Gastroesophageal sphincter (tissue), 4 donors: ENCODE data around the gene ZFHX2. TPM values are rescaled to one million over a fixed set of nuclear protein-coding genes. Genes with fewer than 3 reads are reported as not detected.

Experiments
- ATAC-seq: fragments of 150-250 bp; one replicate; pipeline ENCODE4 v1.9.1; 2016; ENCODE audit warnings: mild to moderate bottlenecking, moderate library complexity
- H3K27ac ChIP-seq, 4 donors: fragments of 200-600 bp; sonication (generic) in 3 of 4; 1 replicate in 3 of 4; 2 replicates in 1 of 4; pipeline ENCODE4 v1.5.1; 2016 to 2019
- H3K27me3 ChIP-seq: fragments of 200-600 bp; sonication (generic); one replicate; pipeline ENCODE4 v1.5.1; 2019
- H3K36me3 ChIP-seq, 2 donors: fragments of 200-600 bp; sonication (generic); one replicate each; pipeline ENCODE4 v1.5.1; 2019; ENCODE audit warnings: control low read depth in 1 of 2
- H3K4me1 ChIP-seq, 3 donors: fragments of 200-600 bp; sonication (generic); 1 replicate in 2 of 3; 2 replicates in 1 of 3; pipeline ENCODE4 v1.5.1; 2016 to 2019; ENCODE audit warnings: control low read depth in 2 of 3
- H3K4me3 ChIP-seq, 2 donors: fragments of 200-600 bp; sonication (generic); one replicate each; pipeline ENCODE4 v1.5.1; 2019; ENCODE audit warnings: mild to moderate bottlenecking in 1 of 2, moderate library complexity in 1 of 2
- H3K9me3 ChIP-seq, 3 donors: fragments of 200-600 bp; sonication (generic); one replicate each; pipeline ENCODE4 v1.5.1; 2017 to 2019; ENCODE audit warnings: control low read depth in 2 of 3
- EP300 ChIP-seq: sonication (generic); formaldehyde crosslinking; IDR thresholded peaks from one replicate; pipeline ENCODE4 v1.6.1; 2017; ENCODE audit warnings: antibody characterized with exemption, mild to moderate bottlenecking
- POLR2A ChIP-seq, 2 donors: fragments of 450-650 bp; IDR thresholded peaks; one replicate each; pipeline ENCODE4 v1.6.1; 2017; ENCODE audit warnings: antibody characterized with exemption in 2 of 2, mild to moderate bottlenecking in 2 of 2, moderate library complexity in 1 of 2
- POLR2AphosphoS5 ChIP-seq: sonication (generic); formaldehyde crosslinking; IDR thresholded peaks from one replicate; pipeline ENCODE4 v1.6.1; 2017; ENCODE audit warnings: antibody characterized with exemption
- WGBS, 2 donors: methylation state at CpG; one replicate each; pipeline ENCODE4 v1.1.5; 2018; ENCODE audit warnings: low coverage in 1 of 2; 5-methylcytosine and 5-hydroxymethylcytosine counted together
- total RNA-seq, 4 donors: library from RNA; depleted of rRNA; stranded (reverse); fragments of >200 nt; gene quantifications; one replicate each; pipeline ENCODE4 v1.1.0, GENCODE V29; 2016
- TF ChIP-seq, protein P1 (sequence below), 4 experiments: fragments of 200-600 bp in 2 of 4; fragments of 450-650 bp in 2 of 4; sonication (generic) in 1 of 4; IDR thresholded peaks; one replicate each; pipeline ENCODE4 v1.5.1; 2017 to 2019; ENCODE audit warnings: antibody characterized with exemption in 4 of 4, mild to moderate bottlenecking in 2 of 4, moderate library complexity in 2 of 4

ZFHX2 gene
- total RNA-seq, 4 donors from 2014 or later, result 0.13 to 2.5 (median 1.2) TPM

DNA sequence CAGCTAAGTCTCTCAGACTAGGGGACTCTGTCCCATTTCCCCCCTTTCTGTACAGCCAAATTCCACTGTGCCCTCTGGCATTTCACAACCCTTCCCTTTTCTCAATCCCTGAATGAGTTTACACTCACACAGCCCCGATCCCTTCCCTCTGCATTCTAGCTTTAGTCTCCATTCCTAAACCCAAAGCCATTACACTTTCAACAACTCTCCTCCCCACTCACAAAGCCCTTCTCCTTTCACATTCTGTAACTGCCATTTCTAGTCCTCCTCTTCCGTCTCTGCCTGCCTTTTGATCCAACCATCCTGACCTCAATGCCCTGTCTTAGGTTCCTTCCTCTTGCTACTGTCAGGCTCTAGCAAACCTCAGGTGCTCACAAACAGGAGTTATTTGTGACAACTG is 3.6 kb downstream of the ZFHX2 start:
- Histone ChIP-seq H3K4me1 (peaks cover 0 to 25% (median 0%) of the 10 kb centered on the region in 3 donors), H3K9me3 (no peaks in the 10 kb centered on the region), H3K27me3 (no peaks in the 10 kb centered on the region), H3K4me3 (no peak overlapping the region), H3K27ac (no peak overlapping the region), H3K36me3 (no peaks in the 10 kb centered on the region)
- TF ChIP-seq EP300 (no peak), POLR2A (IDR thresholded peaks at IDR 0.05) (no peak), POLR2AphosphoS5 (no peak)
- TF ChIP-seq, protein P1, sequence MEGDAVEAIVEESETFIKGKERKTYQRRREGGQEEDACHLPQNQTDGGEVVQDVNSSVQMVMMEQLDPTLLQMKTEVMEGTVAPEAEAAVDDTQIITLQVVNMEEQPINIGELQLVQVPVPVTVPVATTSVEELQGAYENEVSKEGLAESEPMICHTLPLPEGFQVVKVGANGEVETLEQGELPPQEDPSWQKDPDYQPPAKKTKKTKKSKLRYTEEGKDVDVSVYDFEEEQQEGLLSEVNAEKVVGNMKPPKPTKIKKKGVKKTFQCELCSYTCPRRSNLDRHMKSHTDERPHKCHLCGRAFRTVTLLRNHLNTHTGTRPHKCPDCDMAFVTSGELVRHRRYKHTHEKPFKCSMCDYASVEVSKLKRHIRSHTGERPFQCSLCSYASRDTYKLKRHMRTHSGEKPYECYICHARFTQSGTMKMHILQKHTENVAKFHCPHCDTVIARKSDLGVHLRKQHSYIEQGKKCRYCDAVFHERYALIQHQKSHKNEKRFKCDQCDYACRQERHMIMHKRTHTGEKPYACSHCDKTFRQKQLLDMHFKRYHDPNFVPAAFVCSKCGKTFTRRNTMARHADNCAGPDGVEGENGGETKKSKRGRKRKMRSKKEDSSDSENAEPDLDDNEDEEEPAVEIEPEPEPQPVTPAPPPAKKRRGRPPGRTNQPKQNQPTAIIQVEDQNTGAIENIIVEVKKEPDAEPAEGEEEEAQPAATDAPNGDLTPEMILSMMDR (IDR thresholded peaks at IDR 0.05), result no peak
- no peak for ATAC-seq
- WGBS, 2 donors, result 68 to 94% methylated on average over 2 of the region's 2 CpGs

DNA sequence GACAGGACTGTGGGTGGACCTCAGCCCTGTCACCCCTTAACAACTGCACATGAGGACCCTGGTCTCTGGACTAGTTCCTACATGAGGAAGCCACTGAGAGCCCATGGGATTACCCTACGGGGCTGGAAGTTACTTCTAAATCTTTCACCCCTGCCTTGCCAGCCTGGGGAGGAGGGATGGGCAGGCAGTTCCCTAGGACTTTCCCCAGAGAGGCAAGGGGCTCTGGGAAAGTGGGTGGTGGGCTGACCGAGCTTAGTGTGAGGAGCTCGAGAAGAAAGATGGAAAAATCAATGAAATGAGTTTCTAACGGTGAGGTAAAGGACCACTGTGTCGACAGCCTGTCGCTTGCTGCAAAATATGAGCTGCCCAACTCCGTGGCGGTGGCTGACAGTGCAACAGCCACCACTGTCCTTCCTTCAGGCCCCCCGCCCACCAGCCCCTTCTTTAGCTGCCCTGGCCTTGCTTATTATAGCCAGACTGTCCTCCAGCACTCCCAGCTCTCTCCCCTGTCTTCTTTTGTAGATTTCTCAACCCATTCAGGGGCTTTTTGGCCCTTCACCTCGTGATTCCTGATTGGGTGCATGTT is 5.0 kb downstream of the ZFHX2 start:
- 70 to 90% methylated on average over 2 to 10 of the region's 10 CpGs for WGBS, 2 donors
- Histone ChIP-seq H3K27ac (no peak overlapping the region), H3K4me1 (peaks cover 0 to 18% (median 0%) of the 10 kb centered on the region in 3 donors), H3K36me3 (no peaks in the 10 kb centered on the region), H3K9me3 (no peaks in the 10 kb centered on the region), H3K27me3 (no peaks in the 10 kb centered on the region), H3K4me3 (no peak overlapping the region)
- ATAC-seq, result no peak
- TF ChIP-seq, protein P1 (IDR thresholded peaks at IDR 0.05), result no peak
- TF ChIP-seq POLR2AphosphoS5, result no peak

DNA sequence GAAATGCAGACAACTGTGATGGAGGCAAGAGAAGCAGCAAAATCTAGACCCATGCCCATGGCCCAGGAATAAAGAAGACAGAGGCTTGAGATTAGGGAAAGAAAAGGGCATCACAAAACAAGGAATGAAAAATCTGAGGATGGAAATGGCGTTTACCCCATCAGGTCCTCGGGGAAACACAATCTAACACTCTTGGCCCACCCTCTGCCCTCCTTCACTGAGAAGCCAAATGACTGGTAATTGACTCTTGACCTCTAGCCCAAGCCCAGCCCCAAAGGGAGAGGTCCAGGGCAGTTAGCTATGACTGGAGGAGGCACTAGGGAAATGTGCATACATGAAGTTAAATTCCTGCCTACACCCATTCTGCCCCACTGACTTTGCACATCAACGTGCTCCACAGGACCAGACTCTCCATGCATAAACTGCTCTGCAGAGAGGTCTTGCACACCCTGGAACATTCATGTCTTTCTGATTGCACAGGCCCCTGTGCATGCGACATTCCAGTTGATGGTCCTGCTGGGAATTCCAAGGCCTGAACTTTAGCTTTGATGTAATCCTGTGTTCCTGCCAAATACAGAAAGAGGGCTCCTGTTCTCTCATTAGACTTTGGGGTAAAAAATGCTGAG is 5.7 kb downstream of the ZFHX2 start:
- Histone ChIP-seq H3K27me3 (no peaks in the 10 kb centered on the region), H3K27ac (no peak overlapping the region), H3K9me3 (no peaks in the 10 kb centered on the region), H3K4me1 (peaks cover 0 to 18% (median 0%) of the 10 kb centered on the region in 3 donors), H3K36me3 (no peaks in the 10 kb centered on the region), H3K4me3 (no peak overlapping the region)
- whole genome bisulfite sequencing, 2 donors, result 85% methylated on average over 4 of the region's 4 CpGs; no CpG with 5 or more reads in 1 of the 2 donors
- ATAC-seq, result no peak
- TF ChIP-seq POLR2AphosphoS5, result no peak

DNA sequence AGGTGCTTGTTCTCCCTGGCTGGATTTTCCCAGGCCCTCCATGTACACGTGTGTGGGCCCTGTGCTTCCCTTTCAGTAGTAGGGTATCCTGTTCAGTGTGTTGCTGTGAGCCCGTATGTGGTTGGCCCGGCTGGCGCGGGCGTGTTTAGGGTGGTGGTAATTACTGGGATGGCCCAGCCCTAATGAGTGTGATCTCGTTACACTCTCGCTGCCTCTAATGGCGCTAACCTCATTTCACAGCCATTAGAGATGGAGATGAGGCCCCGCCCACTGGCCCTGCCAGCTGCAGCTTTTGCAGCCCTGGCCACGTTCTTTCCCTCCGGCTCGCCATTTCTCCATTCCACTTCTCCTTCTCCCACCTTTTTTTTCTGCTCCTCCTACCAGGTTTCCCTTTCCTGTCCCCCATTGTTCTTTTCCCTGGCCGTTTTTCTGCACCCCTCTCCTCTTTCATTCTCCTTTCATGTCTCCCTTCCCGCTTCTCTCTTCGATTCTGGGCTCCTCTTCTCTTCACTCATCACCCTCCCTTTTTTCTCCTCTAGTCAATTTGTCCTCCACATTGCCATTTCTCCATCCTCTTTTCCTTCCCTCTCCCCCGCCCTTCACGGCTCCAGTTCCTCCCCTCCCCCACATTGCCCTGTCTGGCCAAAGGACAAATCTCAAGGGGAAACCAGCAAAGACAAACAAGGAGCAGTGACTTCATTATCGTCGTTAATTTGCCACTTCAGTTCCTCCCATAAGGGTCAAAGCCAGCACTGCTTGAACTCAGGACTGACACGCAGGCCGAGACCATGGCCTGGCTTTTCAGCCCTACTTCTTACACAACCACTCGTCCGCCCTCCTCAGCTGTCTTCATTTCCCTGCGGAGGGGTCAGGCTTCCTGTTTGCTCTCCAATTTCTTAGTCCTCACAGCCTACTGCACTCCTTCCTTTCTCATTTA is 6.8 kb downstream of the ZFHX2 start:
- Histone ChIP-seq H3K9me3 (no peaks in the 10 kb centered on the region), H3K36me3 (no peaks in the 10 kb centered on the region), H3K4me1 (peaks cover 0 to 7% (median 0%) of the 10 kb centered on the region in 3 donors), H3K27ac (peak overlapping the region in 1 of 4 donors; percentile 17), H3K27me3 (no peaks in the 10 kb centered on the region), H3K4me3 (no peak overlapping the region)
- no peak for TF ChIP-seq EP300
- no peak for TF ChIP-seq POLR2A (IDR thresholded peaks at IDR 0.05)
- TF ChIP-seq, protein P1 (IDR thresholded peaks at IDR 0.05), result no peak
- no peak for TF ChIP-seq POLR2AphosphoS5
- WGBS, 2 donors, result 44 to 47% methylated on average over 16 to 22 of the region's 25 CpGs
- ATAC-seq, result peak; percentile 74

DNA sequence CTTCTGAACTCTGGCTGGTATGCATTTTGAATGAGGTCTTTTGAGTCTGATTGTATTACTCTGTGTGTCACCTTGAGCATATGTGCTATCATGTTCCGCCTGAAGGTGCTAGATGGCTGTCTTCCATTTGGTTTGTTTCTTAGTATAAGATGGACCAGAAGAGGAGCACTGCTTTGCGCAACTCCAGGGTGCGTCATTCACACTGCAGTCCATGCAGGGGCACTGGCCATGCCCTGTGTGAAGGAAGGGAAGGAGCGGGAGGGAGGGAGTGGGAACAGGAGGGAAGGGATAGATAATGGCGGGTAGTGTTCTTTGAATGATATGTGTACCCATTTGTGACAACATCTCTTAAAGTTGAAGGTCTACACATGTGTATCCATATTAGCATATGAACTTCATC is 8.2 kb downstream of the ZFHX2 start:
- Histone ChIP-seq H3K36me3 (no peaks in the 10 kb centered on the region), H3K4me3 (no peak overlapping the region), H3K27me3 (no peaks in the 10 kb centered on the region), H3K4me1 (peaks cover 0 to 11% (median 0%) of the 10 kb centered on the region in 3 donors), H3K27ac (no peak overlapping the region), H3K9me3 (no peaks in the 10 kb centered on the region)
- TF ChIP-seq POLR2AphosphoS5 (no peak), EP300 (no peak), POLR2A (IDR thresholded peaks at IDR 0.05) (no peak)
- TF ChIP-seq, protein P1 (IDR thresholded peaks at IDR 0.05), result no peak
- no peak for ATAC-seq
- WGBS, 2 donors, result 100% methylated on average over 5 of the region's 5 CpGs; no CpG with 5 or more reads in 1 of the 2 donors
